ENCODE results near the gene ATP5F1B. TPM values are rescaled to one million over a fixed set of nuclear protein-coding genes. Genes with fewer than 3 reads are reported as not detected.

ATP5F1B gene
- total RNA-seq, 4 donors from 2014 or later, result 293 to 326 (median 296) TPM

GRCh38 chr12:56687223-56688128, 41.7 kb upstream of the ATP5F1B start:
- no peaks in the 10 kb centered on the region for H3K27me3 ChIP-seq
- TF ChIP-seq CTCF (IDR thresholded peaks at IDR 0.05) (no peak), EP300 (IDR thresholded peaks at IDR 0.05) (no peak), POLR2A (IDR thresholded peaks at IDR 0.05) (no peak)
- peak overlapping the region; percentile 97 to 100 (median 100) for H3K27ac ChIP-seq
- H3K9me3 ChIP-seq, result no peaks in the 10 kb centered on the region
- WGBS, 2 donors, result 0 to 1% methylated on average over 57 to 62 of the region's 62 CpGs
- H3K36me3 ChIP-seq, result no peaks in the 10 kb centered on the region
- DNase-seq (ENCODE audit: low spot score in 2 of 2), result peak; percentile 31 to 41
- peaks cover 0 to 47% (median 12%) of the 10 kb centered on the region in 4 donors for H3K4me1 ChIP-seq
- H3K4me3 ChIP-seq, result peak overlapping the region; percentile 82 to 95 (median 85)

GRCh38 chr12:56684745-56685359, 39.1 kb upstream of the ATP5F1B start:
- Histone ChIP-seq H3K9me3 (no peaks in the 10 kb centered on the region), H3K4me3 (peak overlapping the region in 2 of 4 donors; percentile 7 to 10), H3K27me3 (no peaks in the 10 kb centered on the region), H3K4me1 (peaks cover 0 to 70% (median 19%) of the 10 kb centered on the region in 4 donors), H3K36me3 (peaks cover 0 to 8% (median 0%) of the 10 kb centered on the region in 3 donors), H3K27ac (peak overlapping the region in 3 of 4 donors; percentile 5 to 63 (median 45))
- WGBS, 2 donors, result 42 to 45% methylated on average over 8 of the region's 8 CpGs
- DNase-seq (ENCODE audit: low spot score in 2 of 2), result no peak
- TF ChIP-seq EP300 (IDR thresholded peaks at IDR 0.05) (no peak), CTCF (IDR thresholded peaks at IDR 0.05) (no peak), POLR2A (IDR thresholded peaks at IDR 0.05) (no peak)

- WGBS, 2 donors, result 95 to 99% methylated on average over 6 of the region's 6 CpGs
- no peak for DNase-seq (ENCODE audit: low spot score in 2 of 2)
- Histone ChIP-seq H3K4me1 (peaks cover 0 to 86% (median 27%) of the 10 kb centered on the region in 4 donors), H3K9me3 (no peaks in the 10 kb centered on the region), H3K36me3 (peaks cover 0 to 12% (median 0%) of the 10 kb centered on the region in 3 donors), H3K4me3 (no peak overlapping the region), H3K27ac (no peak overlapping the region), H3K27me3 (no peaks in the 10 kb centered on the region)
- TF ChIP-seq EP300 (IDR thresholded peaks at IDR 0.05), result no peak
These were observed 36.5 kb upstream of the ATP5F1B start for GRCh38 chr12:56682323-56682722.

- H3K27me3 ChIP-seq, result no peaks in the 10 kb centered on the region
- WGBS, 2 donors, result 89 to 93% methylated on average over 13 of the region's 13 CpGs
- no peak overlapping the region for H3K27ac ChIP-seq
- no peak for DNase-seq (ENCODE audit: low spot score in 2 of 2)
- H3K36me3 ChIP-seq, result peaks cover 0 to 12% (median 0%) of the 10 kb centered on the region in 3 donors
- H3K4me3 ChIP-seq, result no peak overlapping the region
- TF ChIP-seq CTCF (IDR thresholded peaks at IDR 0.05) (no peak), EP300 (IDR thresholded peaks at IDR 0.05) (no peak), POLR2A (IDR thresholded peaks at IDR 0.05) (no peak)
- peaks cover 0 to 88% (median 19%) of the 10 kb centered on the region in 4 donors for H3K4me1 ChIP-seq
- no peaks in the 10 kb centered on the region for H3K9me3 ChIP-seq
These were observed 34.2 kb upstream of the ATP5F1B start for GRCh38 chr12:56679883-56680575.

- peaks cover 0 to 77% (median 15%) of the 10 kb centered on the region in 4 donors for H3K4me1 ChIP-seq
- no peaks in the 10 kb centered on the region for H3K9me3 ChIP-seq
- no peak for DNase-seq (ENCODE audit: low spot score in 2 of 2)
- peaks cover 0 to 13% (median 0%) of the 10 kb centered on the region in 3 donors for H3K36me3 ChIP-seq
- WGBS, 2 donors, result 56 to 74% methylated on average over 2 of the region's 2 CpGs
- no peak overlapping the region for H3K27ac ChIP-seq
- TF ChIP-seq EP300 (IDR thresholded peaks at IDR 0.05) (no peak), CTCF (IDR thresholded peaks at IDR 0.05) (no peak), POLR2A (IDR thresholded peaks at IDR 0.05) (no peak)
- no peak overlapping the region for H3K4me3 ChIP-seq
- no peaks in the 10 kb centered on the region for H3K27me3 ChIP-seq
These were observed 33.1 kb upstream of the ATP5F1B start for GRCh38 chr12:56678852-56679251.

Data from tibial nerve (tissue), 4 donors.